GM12873 (cell line): ENCODE results near the gene ACSF2.

Source experiments
- CTCF ChIP-seq: IDR thresholded peaks from 2 replicates; pipeline ENCODE4 v1.5.1; 2012; ENCODE audit warnings: low read depth, mild to moderate bottlenecking, moderate library complexity, low read length, control low read depth; ENCODE audit not compliant: insufficient read depth; ENCODE audit errors: missing control alignments

Gene ACSF2

DNA sequence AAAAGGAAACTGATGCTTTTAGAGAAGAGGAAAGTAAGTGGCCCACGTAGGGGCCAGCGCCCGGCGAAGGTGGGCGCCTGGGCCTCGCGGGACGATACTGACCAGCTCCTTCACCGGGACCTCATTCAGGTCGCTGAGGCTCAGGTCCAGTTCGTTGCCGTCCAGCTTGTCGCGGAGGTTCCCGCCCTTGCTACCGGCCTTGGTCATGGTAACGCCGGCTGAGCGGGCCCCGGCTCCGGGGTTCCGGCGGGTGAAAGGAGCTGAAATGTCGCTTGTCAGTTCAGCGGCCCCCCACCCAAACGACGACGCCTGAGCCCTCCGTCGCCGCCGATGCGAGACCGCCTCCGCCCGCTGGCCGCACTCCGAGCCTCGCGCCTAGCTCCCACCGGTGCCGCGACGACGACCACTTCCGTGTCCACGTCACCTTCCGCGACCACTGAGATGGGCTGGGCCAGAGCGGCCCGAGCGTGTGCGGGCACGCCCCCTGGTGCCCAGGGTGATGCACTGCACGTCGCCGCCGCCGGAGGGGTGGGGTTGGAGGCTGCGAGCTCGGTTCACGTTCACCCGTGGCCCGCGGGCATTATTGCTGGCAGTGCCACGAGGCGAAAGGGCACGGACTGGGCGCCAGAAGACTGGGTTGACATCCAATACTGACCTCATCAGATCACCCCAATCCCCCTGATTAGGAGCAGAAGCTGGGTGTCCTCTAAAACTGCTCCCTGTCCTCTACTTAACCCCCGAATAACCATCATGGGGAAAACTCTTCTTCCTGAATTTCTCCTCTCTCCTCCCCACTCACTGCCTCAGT, 28.7 kb upstream of the ACSF2 start, which contains the start of gene LRRC59:
Gene LRRC59 (minus strand): TSS at position 413 of the 808 bp plus-strand sequence. CDS start 206 bp downstream, at position 207.
- peak; percentile 99 for TF ChIP-seq CTCF

- no peak for TF ChIP-seq CTCF
Measured at GRCh38 chr17:50397919-50398285, 28.1 kb upstream of the ACSF2 start.

DNA sequence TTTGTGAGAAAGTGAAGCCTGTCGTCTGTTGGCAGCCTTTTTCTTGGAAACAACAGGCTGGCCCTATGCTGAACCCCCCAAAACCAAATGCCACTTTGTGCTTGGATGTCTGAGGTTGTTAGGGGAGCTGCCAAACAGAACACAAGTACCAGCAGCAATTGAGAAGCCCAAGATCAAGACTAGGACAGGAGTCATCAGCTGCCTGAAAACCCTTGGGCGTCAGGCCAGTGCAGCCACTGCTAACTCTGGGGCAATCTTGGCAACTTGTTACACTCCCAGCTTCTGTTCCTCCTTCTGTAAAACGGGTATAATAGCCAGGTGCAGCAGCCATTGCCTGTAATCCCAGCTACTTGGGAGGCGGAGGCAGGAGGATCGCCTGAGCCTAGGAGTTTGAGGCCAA, 19.4 kb upstream of the ACSF2 start:
- no peak for TF ChIP-seq CTCF

- TF ChIP-seq CTCF, result no peak
Measured at GRCh38 chr17:50407921-50408320, 18.1 kb upstream of the ACSF2 start.

GRCh38 chr17:50412188-50412732, 13.8 kb upstream of the ACSF2 start:
- TF ChIP-seq CTCF, result no peak

DNA sequence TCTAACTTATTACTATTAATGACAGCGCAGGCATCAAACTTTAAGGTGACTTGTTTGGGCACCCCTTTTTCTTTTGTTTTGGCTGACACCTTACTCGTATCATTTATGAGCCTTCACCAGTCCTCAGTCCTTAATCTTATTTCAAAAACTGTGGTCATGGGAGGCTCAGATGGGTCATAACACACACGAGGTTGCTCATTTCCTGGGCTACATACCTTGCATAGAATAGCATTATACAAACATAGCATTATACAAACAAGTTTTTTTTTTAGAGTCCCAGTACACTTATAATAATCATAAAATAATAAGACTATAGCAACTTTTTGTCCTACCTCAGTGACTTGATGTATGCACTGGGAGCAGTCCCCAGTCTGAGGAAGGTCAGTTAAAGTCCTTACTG, 11.2 kb upstream of the ACSF2 start:
- TF ChIP-seq CTCF, result no peak

GRCh38 chr17:50420419-50421112, 5.5 kb upstream of the ACSF2 start:
- TF ChIP-seq CTCF, result no peak
